MM.1S (cell line): ENCODE results near the gene HSPA12B.

Source experiments
- DNase-seq: peaks from one replicate; pipeline ENCODE4 v3.0.0-alpha.2; 2015
- H2AFZ ChIP-seq: fragments of 300-600 bp; sonication (generic); 2 replicates; pipeline ENCODE4 v1.6.0; 2016; ENCODE audit warnings: antibody characterized with exemption, low read length
- H3F3A ChIP-seq: fragments of 300-600 bp; sonication (generic); 2 replicates; pipeline ENCODE4 v1.6.1; 2016; ENCODE audit warnings: mild to moderate bottlenecking, antibody characterized with exemption, low read length, moderate library complexity, mixed read lengths; ENCODE audit not compliant: insufficient read depth
- H3K27ac ChIP-seq: fragments of 300-600 bp; sonication (generic); 2 replicates; pipeline ENCODE4 v1.5.1; 2016; ENCODE audit warnings: mild to moderate bottlenecking, low read length
- H3K27me3 ChIP-seq: fragments of 300-600 bp; sonication (generic); replicated peaks from 2 replicates; pipeline ENCODE4 v1.6.0; 2016; ENCODE audit warnings: low read length; ENCODE audit not compliant: insufficient read depth
- H3K36me3 ChIP-seq: fragments of 300-600 bp; sonication (generic); replicated peaks from 2 replicates; pipeline ENCODE4 v1.6.1; 2016; ENCODE audit warnings: mild to moderate bottlenecking, low read length, mixed read lengths; ENCODE audit not compliant: insufficient read depth
- H3K4me1 ChIP-seq: fragments of 300-600 bp; sonication (generic); 2 replicates; pipeline ENCODE4 v1.6.1; 2016; ENCODE audit warnings: low read length, mixed read lengths
- H3K4me2 ChIP-seq: fragments of 300-600 bp; sonication (generic); 2 replicates; pipeline ENCODE4 v1.6.0; 2016; ENCODE audit warnings: low read depth, low read length
- H3K4me3 ChIP-seq: fragments of 300-600 bp; sonication (generic); 2 replicates; pipeline ENCODE4 v1.5.1; 2016; ENCODE audit warnings: low read length, mixed read lengths
- H3K79me2 ChIP-seq: fragments of 300-600 bp; sonication (generic); 2 replicates; pipeline ENCODE4 v1.6.1; 2016; ENCODE audit warnings: mixed run types, low read length, mixed read lengths
- H3K9ac ChIP-seq: fragments of 300-600 bp; sonication (generic); 2 replicates; pipeline ENCODE4 v1.6.1; 2016; ENCODE audit warnings: low read length, mixed read lengths
- H3K9me2 ChIP-seq: fragments of 300-600 bp; sonication (generic); replicated peaks from 2 replicates; pipeline ENCODE4 v1.6.1; 2016; ENCODE audit warnings: mild to moderate bottlenecking, low read length, mixed read lengths; ENCODE audit not compliant: insufficient read depth
- H3K9me3 ChIP-seq: fragments of 300-600 bp; sonication (generic); replicated peaks from 2 replicates; pipeline ENCODE4 v1.6.1; 2016; ENCODE audit warnings: mild to moderate bottlenecking, low read length, mixed read lengths; ENCODE audit not compliant: insufficient read depth
- H4K20me1 ChIP-seq: fragments of 300-600 bp; sonication (generic); 2 replicates; pipeline ENCODE4 v1.6.1; 2016; ENCODE audit warnings: mild to moderate bottlenecking, low read length, moderate library complexity, mixed read lengths; ENCODE audit not compliant: insufficient read depth
- CTCF ChIP-seq: fragments of 300-600 bp; sonication (generic); IDR thresholded peaks from 2 replicates; pipeline ENCODE4 v1.5.1; 2016; ENCODE audit warnings: antibody characterized with exemption, low read length, mixed read lengths
- EZH2 ChIP-seq: fragments of 300-600 bp; sonication (generic); optimal IDR thresholded peaks from 2 replicates; pipeline ENCODE3; 2017; ENCODE audit warnings: low read depth, mild to moderate bottlenecking, antibody characterized with exemption, low read length, mixed read lengths
- EZH2phosphoT487 ChIP-seq: fragments of 300-600 bp; sonication (generic); IDR thresholded peaks from 2 replicates; pipeline ENCODE4 v1.6.1; 2018; ENCODE audit warnings: antibody characterized with exemption, low read length

HSPA12B gene

GRCh38 chr20:3693376-3693775 lies 39.1 kb upstream of the HSPA12B start:
- Histone ChIP-seq H3K9me3 (no peaks in the 10 kb centered on the region), H3K9me2 (no peaks in the 10 kb centered on the region), H3K36me3 (no peaks in the 10 kb centered on the region), H3K4me3 (no peak overlapping the region), H3K27ac (no peak overlapping the region), H3K27me3 (peaks cover 13% of the 10 kb centered on the region), H3F3A (no peaks in the 10 kb centered on the region), H3K4me1 (no peaks in the 10 kb centered on the region), H3K4me2 (no peak overlapping the region), H3K79me2 (no peaks in the 10 kb centered on the region), H4K20me1 (no peaks in the 10 kb centered on the region), H3K9ac (no peak overlapping the region), H2AFZ (no peak overlapping the region)
- TF ChIP-seq EZH2 (no peak), CTCF (no peak), EZH2phosphoT487 (no peak)
- no peak for DNase-seq

GRCh38 chr20:3694864-3695263 lies 37.6 kb upstream of the HSPA12B start:
- Histone ChIP-seq H3F3A (no peaks in the 10 kb centered on the region), H3K4me2 (no peak overlapping the region), H2AFZ (no peak overlapping the region), H3K4me3 (no peak overlapping the region), H3K9me3 (no peaks in the 10 kb centered on the region), H3K27ac (no peak overlapping the region), H3K36me3 (no peaks in the 10 kb centered on the region), H3K9me2 (no peaks in the 10 kb centered on the region), H4K20me1 (no peaks in the 10 kb centered on the region), H3K79me2 (no peaks in the 10 kb centered on the region), H3K4me1 (no peaks in the 10 kb centered on the region), H3K9ac (no peak overlapping the region), H3K27me3 (peaks cover 25% of the 10 kb centered on the region)
- DNase-seq = no peak
- no peak for TF ChIP-seq CTCF
- no peak for TF ChIP-seq EZH2
- no peak for TF ChIP-seq EZH2phosphoT487

- Histone ChIP-seq H3K9ac (no peak overlapping the region), H3K9me2 (no peaks in the 10 kb centered on the region), H3K36me3 (no peaks in the 10 kb centered on the region), H2AFZ (no peak overlapping the region), H3K27me3 (peaks cover 27% of the 10 kb centered on the region), H3K4me2 (no peak overlapping the region), H3K9me3 (no peaks in the 10 kb centered on the region), H3K4me3 (no peak overlapping the region), H3K27ac (no peak overlapping the region), H4K20me1 (no peaks in the 10 kb centered on the region), H3K4me1 (no peaks in the 10 kb centered on the region), H3F3A (no peaks in the 10 kb centered on the region), H3K79me2 (no peaks in the 10 kb centered on the region)
- peak; percentile 32 for DNase-seq
- TF ChIP-seq EZH2phosphoT487 (no peak), CTCF (peak; percentile 53)
Observed at GRCh38 chr20:3696200-3696599, 36.3 kb upstream of the HSPA12B start.
